H1 (cell line): ENCODE results near the gene ARL2BP. TPM values are rescaled to one million over a fixed set of nuclear protein-coding genes. Genes with fewer than 3 reads are reported as not detected.

Experiments used
- EGR1 ChIP-seq: IDR thresholded peaks from 2 replicates; pipeline ENCODE4 v1.6.1; 2011; ENCODE audit warnings: low read depth, low read length, borderline replicate concordance
- EZH2 ChIP-seq: fragments of 200-600 bp; sonication (generic); IDR thresholded peaks from 2 replicates; pipeline ENCODE4 v1.7.1; 2012; ENCODE audit warnings: low read depth, mild to moderate bottlenecking, moderate library complexity, low read length, inconsistent platforms; ENCODE audit not compliant: severe bottlenecking
- KDM4A ChIP-seq: IDR thresholded peaks from one replicate; pipeline ENCODE4 v1.7.1; 2012; ENCODE audit warnings: low read depth, mild to moderate bottlenecking, moderate library complexity, low read length, inconsistent platforms; ENCODE audit not compliant: severe bottlenecking
- NANOG ChIP-seq: IDR thresholded peaks from 2 replicates; pipeline ENCODE4 v1.6.1; 2011; ENCODE audit warnings: low read length, low read depth, mild to moderate bottlenecking, inconsistent platforms; ENCODE audit not compliant: insufficient read depth, poor library complexity, severe bottlenecking
- RBBP5 ChIP-seq: IDR thresholded peaks from 2 replicates; pipeline ENCODE4 v1.7.1; 2012; ENCODE audit warnings: low read depth, mild to moderate bottlenecking, inconsistent platforms, low read length, moderate library complexity, borderline replicate concordance
- RNF2 ChIP-seq: fragments of 200-900, 300-1000 bp; sonication (generic); IDR thresholded peaks from 2 replicates; pipeline ENCODE4 v1.7.1; 2016; ENCODE audit warnings: borderline replicate concordance, low read depth, mild to moderate bottlenecking, antibody characterized with exemption, low read length; ENCODE audit not compliant: poor library complexity, severe bottlenecking; ENCODE audit errors: missing control alignments
- TAF1 ChIP-seq: IDR thresholded peaks from 2 replicates; pipeline ENCODE4 v1.6.1; 2011; ENCODE audit warnings: mild to moderate bottlenecking, low read depth, low read length
- TCF12 ChIP-seq: IDR thresholded peaks from 2 replicates; pipeline ENCODE4 v1.6.1; 2011; ENCODE audit warnings: low read depth, mild to moderate bottlenecking, low read length
- polyA plus RNA-seq, 7 experiments: library from polyadenylated mRNA; depleted of rRNA in 3 of 7; stranded (reverse) in 5 of 7; unstranded in 2 of 7; fragments of >200 nt in 5 of 7; fragments of 200-250 nt in 2 of 7; gene quantifications; 1 replicate in 5 of 7; 2 replicates in 1 of 7; 4 replicates in 1 of 7; pipeline versions ENCODE4 v1.2.1 to v1.2.3, GENCODE V29; 2011 to 2013; ENCODE audit warnings: missing spikeins in 2 of 7, mixed read lengths in 2 of 7
- total RNA-seq: library from RNA; stranded (reverse); fragmentation: NEBNext Ultra II Directional; extraction: Animal tissue kit (Norgen Biotek cat#: 25700); gene quantifications from 2 replicates; pipeline ENCODE4 v1.2.1, GENCODE V29; 2021
- TF ChIP-seq, protein P1 (sequence below): fragments of 300-600 bp; sonication (generic); IDR thresholded peaks from 2 replicates; pipeline ENCODE4 v1.7.1; 2012; ENCODE audit warnings: low read length, moderate library complexity, mild to moderate bottlenecking, inconsistent platforms; ENCODE audit not compliant: insufficient replicate concordance

The ARL2BP gene
- total and polyA plus RNA-seq, 2 of the 8 experiments (the other 6 are each of a cell fraction or from before 2014, with no cell fraction given): 13.6 to 18.3 TPM

DNA sequence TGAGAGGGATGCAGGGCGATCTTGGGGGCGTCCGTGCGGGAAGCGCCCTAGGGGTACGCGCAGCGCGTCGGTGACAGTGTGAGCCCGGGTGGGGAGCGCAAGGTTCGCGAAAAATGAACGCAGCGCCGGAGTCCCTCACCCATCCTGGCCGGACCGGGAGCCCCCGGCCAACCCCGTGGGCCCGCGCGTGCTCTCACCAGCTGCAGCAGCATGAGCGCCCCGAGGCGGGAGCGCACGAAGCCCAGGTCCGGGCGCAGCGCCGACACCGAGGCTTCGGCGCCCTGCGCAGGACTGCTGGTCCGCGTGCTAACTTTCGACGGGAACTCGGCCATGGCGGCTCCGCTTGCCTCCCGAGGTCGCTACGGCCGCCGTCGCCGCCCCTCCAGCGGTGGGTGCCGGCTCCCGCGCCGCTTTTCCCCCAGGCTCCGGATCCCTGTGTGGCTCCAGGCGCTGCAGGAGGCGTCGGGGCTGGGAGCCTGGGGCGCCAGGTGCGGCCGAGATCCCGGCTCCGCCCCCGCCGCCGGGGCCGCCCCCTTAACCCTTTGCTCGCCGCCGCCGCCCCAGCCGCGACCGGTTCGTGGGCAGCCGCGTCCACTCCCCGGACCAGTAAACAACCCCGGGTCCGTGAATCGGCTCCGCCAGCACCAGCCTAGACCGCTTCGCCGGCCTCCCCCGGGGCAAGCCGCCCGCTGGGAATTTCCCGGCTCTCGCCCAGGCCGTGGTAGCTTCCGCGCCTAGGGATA lies 39.3 kb downstream of the ARL2BP start, which contains the start of gene PLLP (continued):
- TF ChIP-seq, protein P1, sequence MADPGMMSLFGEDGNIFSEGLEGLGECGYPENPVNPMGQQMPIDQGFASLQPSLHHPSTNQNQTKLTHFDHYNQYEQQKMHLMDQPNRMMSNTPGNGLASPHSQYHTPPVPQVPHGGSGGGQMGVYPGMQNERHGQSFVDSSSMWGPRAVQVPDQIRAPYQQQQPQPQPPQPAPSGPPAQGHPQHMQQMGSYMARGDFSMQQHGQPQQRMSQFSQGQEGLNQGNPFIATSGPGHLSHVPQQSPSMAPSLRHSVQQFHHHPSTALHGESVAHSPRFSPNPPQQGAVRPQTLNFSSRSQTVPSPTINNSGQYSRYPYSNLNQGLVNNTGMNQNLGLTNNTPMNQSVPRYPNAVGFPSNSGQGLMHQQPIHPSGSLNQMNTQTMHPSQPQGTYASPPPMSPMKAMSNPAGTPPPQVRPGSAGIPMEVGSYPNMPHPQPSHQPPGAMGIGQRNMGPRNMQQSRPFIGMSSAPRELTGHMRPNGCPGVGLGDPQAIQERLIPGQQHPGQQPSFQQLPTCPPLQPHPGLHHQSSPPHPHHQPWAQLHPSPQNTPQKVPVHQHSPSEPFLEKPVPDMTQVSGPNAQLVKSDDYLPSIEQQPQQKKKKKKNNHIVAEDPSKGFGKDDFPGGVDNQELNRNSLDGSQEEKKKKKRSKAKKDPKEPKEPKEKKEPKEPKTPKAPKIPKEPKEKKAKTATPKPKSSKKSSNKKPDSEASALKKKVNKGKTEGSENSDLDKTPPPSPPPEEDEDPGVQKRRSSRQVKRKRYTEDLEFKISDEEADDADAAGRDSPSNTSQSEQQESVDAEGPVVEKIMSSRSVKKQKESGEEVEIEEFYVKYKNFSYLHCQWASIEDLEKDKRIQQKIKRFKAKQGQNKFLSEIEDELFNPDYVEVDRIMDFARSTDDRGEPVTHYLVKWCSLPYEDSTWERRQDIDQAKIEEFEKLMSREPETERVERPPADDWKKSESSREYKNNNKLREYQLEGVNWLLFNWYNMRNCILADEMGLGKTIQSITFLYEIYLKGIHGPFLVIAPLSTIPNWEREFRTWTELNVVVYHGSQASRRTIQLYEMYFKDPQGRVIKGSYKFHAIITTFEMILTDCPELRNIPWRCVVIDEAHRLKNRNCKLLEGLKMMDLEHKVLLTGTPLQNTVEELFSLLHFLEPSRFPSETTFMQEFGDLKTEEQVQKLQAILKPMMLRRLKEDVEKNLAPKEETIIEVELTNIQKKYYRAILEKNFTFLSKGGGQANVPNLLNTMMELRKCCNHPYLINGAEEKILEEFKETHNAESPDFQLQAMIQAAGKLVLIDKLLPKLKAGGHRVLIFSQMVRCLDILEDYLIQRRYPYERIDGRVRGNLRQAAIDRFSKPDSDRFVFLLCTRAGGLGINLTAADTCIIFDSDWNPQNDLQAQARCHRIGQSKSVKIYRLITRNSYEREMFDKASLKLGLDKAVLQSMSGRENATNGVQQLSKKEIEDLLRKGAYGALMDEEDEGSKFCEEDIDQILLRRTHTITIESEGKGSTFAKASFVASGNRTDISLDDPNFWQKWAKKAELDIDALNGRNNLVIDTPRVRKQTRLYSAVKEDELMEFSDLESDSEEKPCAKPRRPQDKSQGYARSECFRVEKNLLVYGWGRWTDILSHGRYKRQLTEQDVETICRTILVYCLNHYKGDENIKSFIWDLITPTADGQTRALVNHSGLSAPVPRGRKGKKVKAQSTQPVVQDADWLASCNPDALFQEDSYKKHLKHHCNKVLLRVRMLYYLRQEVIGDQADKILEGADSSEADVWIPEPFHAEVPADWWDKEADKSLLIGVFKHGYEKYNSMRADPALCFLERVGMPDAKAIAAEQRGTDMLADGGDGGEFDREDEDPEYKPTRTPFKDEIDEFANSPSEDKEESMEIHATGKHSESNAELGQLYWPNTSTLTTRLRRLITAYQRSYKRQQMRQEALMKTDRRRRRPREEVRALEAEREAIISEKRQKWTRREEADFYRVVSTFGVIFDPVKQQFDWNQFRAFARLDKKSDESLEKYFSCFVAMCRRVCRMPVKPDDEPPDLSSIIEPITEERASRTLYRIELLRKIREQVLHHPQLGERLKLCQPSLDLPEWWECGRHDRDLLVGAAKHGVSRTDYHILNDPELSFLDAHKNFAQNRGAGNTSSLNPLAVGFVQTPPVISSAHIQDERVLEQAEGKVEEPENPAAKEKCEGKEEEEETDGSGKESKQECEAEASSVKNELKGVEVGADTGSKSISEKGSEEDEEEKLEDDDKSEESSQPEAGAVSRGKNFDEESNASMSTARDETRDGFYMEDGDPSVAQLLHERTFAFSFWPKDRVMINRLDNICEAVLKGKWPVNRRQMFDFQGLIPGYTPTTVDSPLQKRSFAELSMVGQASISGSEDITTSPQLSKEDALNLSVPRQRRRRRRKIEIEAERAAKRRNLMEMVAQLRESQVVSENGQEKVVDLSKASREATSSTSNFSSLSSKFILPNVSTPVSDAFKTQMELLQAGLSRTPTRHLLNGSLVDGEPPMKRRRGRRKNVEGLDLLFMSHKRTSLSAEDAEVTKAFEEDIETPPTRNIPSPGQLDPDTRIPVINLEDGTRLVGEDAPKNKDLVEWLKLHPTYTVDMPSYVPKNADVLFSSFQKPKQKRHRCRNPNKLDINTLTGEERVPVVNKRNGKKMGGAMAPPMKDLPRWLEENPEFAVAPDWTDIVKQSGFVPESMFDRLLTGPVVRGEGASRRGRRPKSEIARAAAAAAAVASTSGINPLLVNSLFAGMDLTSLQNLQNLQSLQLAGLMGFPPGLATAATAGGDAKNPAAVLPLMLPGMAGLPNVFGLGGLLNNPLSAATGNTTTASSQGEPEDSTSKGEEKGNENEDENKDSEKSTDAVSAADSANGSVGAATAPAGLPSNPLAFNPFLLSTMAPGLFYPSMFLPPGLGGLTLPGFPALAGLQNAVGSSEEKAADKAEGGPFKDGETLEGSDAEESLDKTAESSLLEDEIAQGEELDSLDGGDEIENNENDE: no peak
- TF ChIP-seq RNF2 (peak; percentile 43), EZH2 (peak; percentile 54), EGR1 (peak; percentile 9; the same call in 1 of the 2 replicates), NANOG (no peak), TAF1 (no peak), KDM4A (peak; percentile 99), TCF12 (peak; percentile 51; the same call in 1 of the 2 replicates), RBBP5 (peak; percentile 81)
